CD14-positive monocyte (primary cell): Measurements from ENCODE around the gene ANTKMT. TPM values are rescaled to one million over a fixed set of nuclear protein-coding genes. Genes with fewer than 3 reads are reported as not detected.

Experiments
- DNase-seq, 3 donors: peaks; one replicate each; pipeline ENCODE4 v3.0.0-alpha.2; 2011 to 2022
- H2AFZ ChIP-seq: 2 replicates; pipeline ENCODE4 v1.6.0; 2012; ENCODE audit warnings: mild to moderate bottlenecking, low read depth, low read length, inconsistent platforms; ENCODE audit not compliant: insufficient read depth, poor library complexity, severe bottlenecking
- H3K27ac ChIP-seq, 2 donors: 1 replicate in 1 of 2; 2 replicates in 1 of 2; pipeline ENCODE4 v1.5.1; 2012 to 2013; ENCODE audit warnings: low read length in 2 of 2, control low read depth in 1 of 2, inconsistent platforms in 1 of 2, low read depth in 1 of 2, mild to moderate bottlenecking in 1 of 2
- H3K27me3 ChIP-seq, 2 donors: one replicate each; pipeline versions ENCODE4 v1.6.0 to v1.6.1; 2011 to 2013; ENCODE audit warnings: low read length in 2 of 2; ENCODE audit not compliant: control insufficient read depth in 2 of 2, insufficient read depth in 2 of 2
- H3K36me3 ChIP-seq, 2 donors: replicated peaks in 1 of 2; 1 replicate in 1 of 2; 2 replicates in 1 of 2; pipeline versions ENCODE4 v1.5.1 to v1.6.1; 2012 to 2013; ENCODE audit warnings: low read length in 2 of 2, control low read depth in 1 of 2, inconsistent platforms in 1 of 2, mild to moderate bottlenecking in 1 of 2; ENCODE audit not compliant: insufficient read depth in 2 of 2, control insufficient read depth in 1 of 2
- H3K4me1 ChIP-seq, 2 donors: 1 replicate in 1 of 2; 2 replicates in 1 of 2; pipeline versions ENCODE4 v1.5.1 to v1.6.1; 2012 to 2013; ENCODE audit warnings: low read length in 2 of 2, control low read depth in 1 of 2, inconsistent platforms in 1 of 2, mild to moderate bottlenecking in 1 of 2, moderate library complexity in 1 of 2; ENCODE audit not compliant: insufficient read depth in 2 of 2, control insufficient read depth in 1 of 2
- H3K4me2 ChIP-seq: replicated peaks from 2 replicates; pipeline ENCODE3; 2012; ENCODE audit warnings: low read length, moderate library complexity, mild to moderate bottlenecking; ENCODE audit not compliant: poor library complexity, severe bottlenecking; ENCODE audit errors: extremely low read depth
- H3K4me3 ChIP-seq, 3 experiments: fragments of 200-600 bp in 1 of 3; sonication (generic) in 1 of 3; replicated peaks in 1 of 3; 1 replicate in 2 of 3; 2 replicates in 1 of 3; pipeline ENCODE4 v1.5.1; 2011 to 2013; ENCODE audit warnings: low read length in 3 of 3, mild to moderate bottlenecking in 3 of 3, control low read depth in 2 of 3, low read depth in 2 of 3, inconsistent platforms in 1 of 3, moderate library complexity in 1 of 3
- H3K79me2 ChIP-seq: 2 replicates; pipeline ENCODE4 v1.6.0; 2012; ENCODE audit warnings: mild to moderate bottlenecking, control low read depth, inconsistent platforms, low read length, moderate library complexity; ENCODE audit not compliant: insufficient read depth
- H3K9ac ChIP-seq: 2 replicates; pipeline ENCODE4 v1.6.0; 2017; ENCODE audit warnings: low read length, mild to moderate bottlenecking; ENCODE audit not compliant: insufficient read depth, poor library complexity, severe bottlenecking
- H3K9me3 ChIP-seq, 2 donors: replicated peaks in 1 of 2; 1 replicate in 1 of 2; 2 replicates in 1 of 2; pipeline versions ENCODE4 v1.5.1 to v1.6.1; 2012 to 2013; ENCODE audit warnings: low read length in 2 of 2, control low read depth in 1 of 2; ENCODE audit not compliant: control insufficient read depth in 1 of 2, insufficient read depth in 1 of 2
- H4K20me1 ChIP-seq: 2 replicates; pipeline ENCODE4 v1.6.0; 2012; ENCODE audit warnings: mild to moderate bottlenecking, low read length, control low read depth, moderate library complexity; ENCODE audit not compliant: insufficient read depth
- H3K27ac Mint-ChIP-seq, 7 donors: one replicate each; pipeline ENCODE4 v1.8.0; 2020; ENCODE audit warnings: mild to moderate bottlenecking in 7 of 7, mixed read lengths in 7 of 7, moderate library complexity in 6 of 7, inconsistent platforms in 2 of 7
- H3K27me3 Mint-ChIP-seq, 3 donors: one replicate each; pipeline ENCODE4 v1.8.0; 2021 to 2022; ENCODE audit warnings: low read depth in 3 of 3, mild to moderate bottlenecking in 3 of 3, mixed read lengths in 3 of 3, moderate library complexity in 3 of 3, inconsistent platforms in 1 of 3
- H3K36me3 Mint-ChIP-seq, 2 donors: one replicate each; pipeline ENCODE4 v1.8.0; 2020; ENCODE audit warnings: mixed read lengths in 2 of 2, inconsistent platforms in 1 of 2, mild to moderate bottlenecking in 1 of 2
- H3K4me1 Mint-ChIP-seq: one replicate; pipeline ENCODE4 v1.8.0; 2020; ENCODE audit warnings: mild to moderate bottlenecking, mixed read lengths
- H3K4me3 Mint-ChIP-seq, 2 donors: one replicate each; pipeline ENCODE4 v1.8.0; 2020; ENCODE audit warnings: mild to moderate bottlenecking in 2 of 2, mixed read lengths in 2 of 2, moderate library complexity in 1 of 2
- H3K9me3 Mint-ChIP-seq, 7 donors: one replicate each; pipeline ENCODE4 v1.8.0; 2020 to 2022; ENCODE audit warnings: mixed read lengths in 7 of 7, mild to moderate bottlenecking in 6 of 7, moderate library complexity in 6 of 7, inconsistent platforms in 2 of 7
- CTCF ChIP-seq: fragments of 200-600 bp; IDR thresholded peaks from one replicate; pipeline ENCODE4 v1.8.0; 2022; ENCODE audit warnings: antibody characterized with exemption, mild to moderate bottlenecking
- WGBS: methylation state at CpG from one replicate; pipeline ENCODE4 v1.1.5; 2013; ENCODE audit warnings: missing lambda C conversion rate; ENCODE audit not compliant: insufficient coverage; 5-methylcytosine and 5-hydroxymethylcytosine counted together
- intact Hi-C, 2 donors: fragments of 100-400 bp; cut with micrococcal nuclease; formaldehyde crosslinking; loops; one replicate each; pipeline versions ENCODE4 v1.15.0 to v1.15.1; 2023
- polyA plus RNA-seq, 3 donors: library from polyadenylated mRNA; depleted of rRNA in 1 of 3; unstranded in 2 of 3; stranded (reverse) in 1 of 3; fragments of 300-500 nt in 2 of 3; fragments of >200 nt in 1 of 3; fragmentation: Illumina TruSeq in 2 of 3; gene quantifications; 1 replicate in 2 of 3; 2 replicates in 1 of 3; pipeline ENCODE4 v1.2.3, GENCODE V29; 2012 to 2021

ANTKMT gene
- polyA plus RNA-seq, 3 donors: 21.5 to 56.3 (median 34.4) TPM

DNA sequence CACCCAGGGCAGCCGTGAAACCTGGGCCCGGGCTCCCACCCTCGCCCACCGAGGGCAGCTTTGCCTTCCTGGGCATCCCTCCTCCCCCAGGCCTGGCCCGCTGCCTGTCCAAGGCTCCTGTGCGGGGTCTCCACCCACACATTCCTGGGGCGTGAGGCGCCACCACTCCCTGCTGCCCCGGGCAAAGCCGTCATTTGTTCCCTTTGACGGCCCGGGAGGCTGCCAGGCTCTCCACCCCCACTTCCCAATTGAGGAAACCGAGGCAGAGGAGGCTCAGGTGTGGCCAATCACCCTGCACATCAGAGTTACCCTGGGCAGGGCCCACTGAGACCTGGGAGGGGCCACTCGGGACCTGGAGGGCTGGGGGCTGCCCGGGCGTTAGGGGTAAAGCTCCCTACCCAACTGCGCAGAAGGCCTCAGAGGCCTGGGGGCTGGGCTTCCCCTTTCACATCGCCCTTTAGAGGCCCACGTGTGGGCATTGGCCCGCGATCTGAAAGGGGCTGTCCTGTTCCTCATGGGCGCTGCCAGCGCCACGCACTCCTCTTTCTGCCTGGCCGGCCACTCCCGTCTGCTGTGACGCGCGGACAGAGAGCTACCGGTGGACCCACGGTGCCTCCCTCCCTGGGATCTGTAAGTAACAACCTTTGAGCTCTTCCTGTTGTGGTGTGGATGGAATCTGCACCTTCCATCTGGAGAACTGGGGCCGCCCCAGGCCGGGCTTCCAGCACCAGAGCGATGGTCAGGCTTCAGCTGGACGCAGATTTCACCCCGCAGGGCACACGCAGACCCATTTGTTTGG, 39.8 kb downstream of the ANTKMT start, which contains the start of gene MSLN:
MSLN (plus strand) TSS at position 190 of the 799 bp plus-strand sequence. CDS start 1,947 bp downstream, outside the sequence.
- Mint-ChIP-seq H3K27ac (peak within 1 kb of the TSS in 3 of 7 donors; percentile 17 to 58 (median 46)), H3K9me3 (peaks cover 0 to 4% (median 3%) of the 10 kb centered on the region in 7 donors), H3K36me3 (peaks cover 0 to 2% of the 10 kb centered on the region in 2 donors), H3K4me1 (peaks cover 17% of the 10 kb centered on the region), H3K27me3 (peaks cover 0 to 3% (median 2%) of the 10 kb centered on the region in 3 donors), H3K4me3 (no peak within 1 kb of the TSS)
- no peak for TF ChIP-seq CTCF
- Histone ChIP-seq H3K9me3 (no peaks in the 10 kb centered on the region), H3K9ac (no peak within 1 kb of the TSS), H2AFZ (no peak within 1 kb of the TSS), H4K20me1 (no peaks in the 10 kb centered on the region), H3K27me3 (no peaks in the 10 kb centered on the region), H3K27ac (no peak within 1 kb of the TSS), H3K4me2 (no peak within 1 kb of the TSS), H3K4me3 (no peak within 1 kb of the TSS), H3K4me1 (peaks cover 16 to 17% of the 10 kb centered on the region in 2 donors), H3K79me2 (no peaks in the 10 kb centered on the region), H3K36me3 (no peaks in the 10 kb centered on the region)
- 85% methylated on average over 25 of the region's 37 CpGs for WGBS
- intact Hi-C loops: no loop called here
- no peak for DNase-seq

DNA sequence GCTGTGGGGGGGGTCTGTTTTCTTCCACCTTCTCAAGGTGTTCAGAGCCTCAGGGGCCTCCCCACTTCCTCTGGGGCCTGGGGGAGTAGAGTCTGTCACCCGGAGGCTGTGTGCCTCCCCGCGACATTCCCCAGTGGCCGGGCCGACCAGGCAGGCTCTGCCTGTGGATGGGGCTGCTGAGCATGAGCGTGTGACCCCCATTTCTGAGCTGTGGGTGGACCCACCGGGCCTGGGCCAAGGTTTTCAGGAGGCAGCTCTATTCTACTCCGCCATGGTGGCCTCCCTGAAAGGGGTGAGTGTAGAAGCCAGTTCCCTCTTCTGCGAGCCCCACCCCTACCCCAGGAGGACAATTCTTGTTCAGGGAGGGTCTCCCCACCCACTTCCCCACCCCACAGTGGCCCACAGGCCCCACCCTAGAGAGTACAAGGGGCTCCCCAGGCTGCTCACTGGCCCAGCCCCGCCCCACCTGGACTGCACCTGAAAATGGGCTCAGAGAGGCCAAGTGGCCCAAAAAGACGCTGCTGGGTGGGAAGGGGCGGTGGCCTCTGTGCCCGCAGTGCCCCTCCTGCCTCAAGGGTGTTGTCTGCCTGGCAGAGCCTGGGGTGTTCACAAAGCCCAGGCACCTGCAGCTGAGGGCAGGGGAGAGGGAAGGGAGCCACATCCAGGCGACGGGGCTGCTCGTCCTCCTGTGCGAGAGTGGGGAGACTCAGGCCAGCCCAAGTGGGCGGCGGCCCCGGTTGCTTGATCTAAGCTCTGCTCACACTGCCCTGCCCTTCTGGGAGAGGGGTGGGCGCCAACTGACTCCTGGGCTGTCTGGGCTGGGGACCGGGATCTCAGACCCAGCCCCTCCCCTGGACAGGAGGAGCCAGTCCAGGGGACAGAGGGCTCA, 40.9 kb downstream of the ANTKMT start:
- Histone ChIP-seq H3K27ac (no peak overlapping the region), H3K4me3 (no peak overlapping the region), H3K4me2 (no peak overlapping the region), H3K27me3 (no peaks in the 10 kb centered on the region), H3K9ac (no peak overlapping the region), H4K20me1 (no peaks in the 10 kb centered on the region), H3K36me3 (no peaks in the 10 kb centered on the region), H2AFZ (no peak overlapping the region), H3K79me2 (no peaks in the 10 kb centered on the region), H3K4me1 (peaks cover 14% of the 10 kb centered on the region in 2 donors), H3K9me3 (no peaks in the 10 kb centered on the region)
- H3K9me3 Mint-ChIP-seq: no peaks in the 10 kb centered on the region
- WGBS: 91% methylated on average over 16 of the region's 22 CpGs
- no peak overlapping the region for H3K27ac Mint-ChIP-seq
- no peak for TF ChIP-seq CTCF
- intact Hi-C loops: no loop called here
- peaks cover 0 to 3% (median 2%) of the 10 kb centered on the region in 3 donors for H3K27me3 Mint-ChIP-seq
- no peak for DNase-seq
- no peaks in the 10 kb centered on the region for H3K36me3 Mint-ChIP-seq
- H3K4me3 Mint-ChIP-seq: no peak overlapping the region
- peaks cover 13% of the 10 kb centered on the region for H3K4me1 Mint-ChIP-seq
